Sigmoid colon (tissue), 4 donors: ENCODE data around the gene CACNG1.

Experiments
- EP300 ChIP-seq, 4 donors: sonication (generic); formaldehyde crosslinking; IDR thresholded peaks; one replicate each; pipeline ENCODE4 v1.6.1; 2017; ENCODE audit warnings: antibody characterized with exemption in 4 of 4
- POLR2AphosphoS5 ChIP-seq, 4 donors: sonication (generic); formaldehyde crosslinking; IDR thresholded peaks; one replicate each; pipeline ENCODE4 v1.6.1; 2017; ENCODE audit warnings: antibody characterized with exemption in 4 of 4
- TF ChIP-seq, protein P1 (sequence below), 4 experiments: fragments of 450-650 bp in 3 of 4; fragments of 200-600 bp in 1 of 4; IDR thresholded peaks; one replicate each; pipeline ENCODE4 v1.5.1; 2016 to 2019; ENCODE audit warnings: antibody characterized with exemption in 4 of 4, mild to moderate bottlenecking in 3 of 4, moderate library complexity in 2 of 4

- TF ChIP-seq POLR2AphosphoS5 (IDR thresholded peaks at IDR 0.05) (no peak), EP300 (IDR thresholded peaks at IDR 0.05) (no peak)
- TF ChIP-seq, protein P1, sequence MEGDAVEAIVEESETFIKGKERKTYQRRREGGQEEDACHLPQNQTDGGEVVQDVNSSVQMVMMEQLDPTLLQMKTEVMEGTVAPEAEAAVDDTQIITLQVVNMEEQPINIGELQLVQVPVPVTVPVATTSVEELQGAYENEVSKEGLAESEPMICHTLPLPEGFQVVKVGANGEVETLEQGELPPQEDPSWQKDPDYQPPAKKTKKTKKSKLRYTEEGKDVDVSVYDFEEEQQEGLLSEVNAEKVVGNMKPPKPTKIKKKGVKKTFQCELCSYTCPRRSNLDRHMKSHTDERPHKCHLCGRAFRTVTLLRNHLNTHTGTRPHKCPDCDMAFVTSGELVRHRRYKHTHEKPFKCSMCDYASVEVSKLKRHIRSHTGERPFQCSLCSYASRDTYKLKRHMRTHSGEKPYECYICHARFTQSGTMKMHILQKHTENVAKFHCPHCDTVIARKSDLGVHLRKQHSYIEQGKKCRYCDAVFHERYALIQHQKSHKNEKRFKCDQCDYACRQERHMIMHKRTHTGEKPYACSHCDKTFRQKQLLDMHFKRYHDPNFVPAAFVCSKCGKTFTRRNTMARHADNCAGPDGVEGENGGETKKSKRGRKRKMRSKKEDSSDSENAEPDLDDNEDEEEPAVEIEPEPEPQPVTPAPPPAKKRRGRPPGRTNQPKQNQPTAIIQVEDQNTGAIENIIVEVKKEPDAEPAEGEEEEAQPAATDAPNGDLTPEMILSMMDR (IDR thresholded peaks at IDR 0.05) = no peak
Measured at GRCh38 chr17:67076290-67076689, 31.9 kb downstream of the CACNG1 start.
